Neural progenitor cell (in vitro differentiated cells): Measurements from ENCODE around the gene ADGRV1. TPM values are rescaled to one million over a fixed set of nuclear protein-coding genes. Genes with fewer than 3 reads are reported as not detected.

Experiments used
- DNase-seq: peaks from one replicate; pipeline ENCODE4 v3.0.0-alpha.2; 2016; ENCODE audit warnings: low spot score
- H2AFZ ChIP-seq: fragments of 200-600 bp; sonication (generic); replicated peaks from 2 replicates; pipeline ENCODE4 v1.6.1; 2016; ENCODE audit warnings: antibody characterized with exemption
- H3F3A ChIP-seq: fragments of 200-600 bp; sonication (generic); 2 replicates; pipeline ENCODE4 v1.6.1; 2016; ENCODE audit warnings: antibody characterized with exemption, low read depth
- H3K27ac ChIP-seq: fragments of 200-600 bp; sonication (generic); 2 replicates; pipeline ENCODE4 v1.5.1; 2016; ENCODE audit warnings: mild to moderate bottlenecking
- H3K27me3 ChIP-seq: fragments of 200-600 bp; sonication (generic); 2 replicates; pipeline ENCODE4 v1.6.1; 2016; ENCODE audit warnings: mild to moderate bottlenecking, moderate library complexity
- H3K36me3 ChIP-seq: fragments of 200-600 bp; sonication (generic); 2 replicates; pipeline ENCODE4 v1.5.1; 2016
- H3K4me1 ChIP-seq: fragments of 200-600 bp; sonication (generic); 2 replicates; pipeline ENCODE4 v1.6.1; 2016; ENCODE audit warnings: mixed run types
- H3K4me2 ChIP-seq: fragments of 200-600 bp; sonication (generic); 2 replicates; pipeline ENCODE4 v1.6.1; 2016
- H3K4me3 ChIP-seq: fragments of 200-600 bp; sonication (generic); 2 replicates; pipeline ENCODE4 v1.5.1; 2016
- H3K79me2 ChIP-seq: fragments of 200-600 bp; sonication (generic); 2 replicates; pipeline ENCODE4 v1.6.1; 2016; ENCODE audit warnings: low read depth
- H3K9ac ChIP-seq: fragments of 200-600 bp; sonication (generic); 2 replicates; pipeline ENCODE4 v1.6.1; 2016
- H3K9me3 ChIP-seq: fragments of 200-600 bp; sonication (generic); 2 replicates; pipeline ENCODE4 v1.5.1; 2016; ENCODE audit warnings: low read depth
- H4K20me1 ChIP-seq: fragments of 200-600 bp; sonication (generic); 2 replicates; pipeline ENCODE4 v1.6.1; 2016; ENCODE audit warnings: low read depth
- H3K27ac Mint-ChIP-seq: 3 replicates; pipeline ENCODE4 v1.8.0; 2021; ENCODE audit warnings: mixed read lengths
- H3K27me3 Mint-ChIP-seq: 2 replicates; pipeline ENCODE4 v1.8.0; 2022; ENCODE audit warnings: low read depth, mild to moderate bottlenecking, inconsistent platforms, moderate library complexity, mixed read lengths; ENCODE audit not compliant: insufficient read depth
- H3K36me3 Mint-ChIP-seq: 3 replicates; pipeline ENCODE4 v1.8.0; 2021; ENCODE audit warnings: mixed read lengths
- H3K4me1 Mint-ChIP-seq: 3 replicates; pipeline ENCODE4 v1.8.0; 2021; ENCODE audit warnings: mixed read lengths
- H3K4me3 Mint-ChIP-seq: 3 replicates; pipeline ENCODE4 v1.8.0; 2021; ENCODE audit warnings: mild to moderate bottlenecking, moderate library complexity, mixed read lengths
- H3K9me3 Mint-ChIP-seq: 3 replicates; pipeline ENCODE4 v1.8.0; 2020; ENCODE audit warnings: mixed read lengths
- CTCF ChIP-seq: fragments of 200-600 bp; sonication (generic); IDR thresholded peaks from 2 replicates; pipeline ENCODE4 v1.5.1; 2017; ENCODE audit warnings: antibody characterized with exemption, mild to moderate bottlenecking
- EZH2 ChIP-seq: fragments of 200-600 bp; sonication (generic); IDR thresholded peaks from 2 replicates; pipeline ENCODE4 v1.6.1; 2017; ENCODE audit warnings: antibody characterized with exemption, mild to moderate bottlenecking, moderate library complexity
- EZH2phosphoT487 ChIP-seq: fragments of 200-600 bp; sonication (generic); IDR thresholded peaks from 2 replicates; pipeline ENCODE4 v1.6.1; 2017; ENCODE audit warnings: antibody characterized with exemption
- total RNA-seq: library from RNA; depleted of rRNA; stranded (reverse); fragments of >200 nt; gene quantifications from 2 replicates; pipeline ENCODE4 v1.2.3, GENCODE V29; 2015; ENCODE audit warnings: low replicate concordance

ADGRV1 gene
- total RNA-seq, 1 donor from 2014 or later = 151 TPM

GRCh38 chr5:90550963-90551362, 7.6 kb upstream of the ADGRV1 start:
- H3K4me3 ChIP-seq = no peak overlapping the region
- H3K4me1 ChIP-seq = peaks cover 20% of the 10 kb centered on the region
- peaks cover 56% of the 10 kb centered on the region for H3K4me1 Mint-ChIP-seq
- DNase-seq = no peak
- no peaks in the 10 kb centered on the region for H3K79me2 ChIP-seq
- no peak overlapping the region for H3K4me3 Mint-ChIP-seq
- no peak overlapping the region for H3K9ac ChIP-seq
- peak overlapping the region; percentile 88 for H3K27ac Mint-ChIP-seq
- H2AFZ ChIP-seq = no peak overlapping the region
- H3K9me3 Mint-ChIP-seq = no peaks in the 10 kb centered on the region
- no peaks in the 10 kb centered on the region for H4K20me1 ChIP-seq
- peaks cover 6% of the 10 kb centered on the region for H3K27me3 Mint-ChIP-seq
- H3K27ac ChIP-seq = no peak overlapping the region
- no peaks in the 10 kb centered on the region for H3K9me3 ChIP-seq
- TF ChIP-seq EZH2 = no peak
- TF ChIP-seq EZH2phosphoT487 = no peak
- TF ChIP-seq CTCF = no peak
- H3K4me2 ChIP-seq = no peak overlapping the region
- H3K27me3 ChIP-seq = no peaks in the 10 kb centered on the region
- H3F3A ChIP-seq = no peaks in the 10 kb centered on the region
- no peaks in the 10 kb centered on the region for H3K36me3 ChIP-seq
- peaks cover 2% of the 10 kb centered on the region for H3K36me3 Mint-ChIP-seq

GRCh38 chr5:90551376-90551775, 7.2 kb upstream of the ADGRV1 start:
- Histone ChIP-seq H3K4me1 (peaks cover 22% of the 10 kb centered on the region), H3K27ac (no peak overlapping the region), H3K79me2 (no peaks in the 10 kb centered on the region), H2AFZ (no peak overlapping the region), H3K9me3 (no peaks in the 10 kb centered on the region), H3K27me3 (peaks cover under 1% of the 10 kb centered on the region), H3K4me3 (no peak overlapping the region), H3F3A (no peaks in the 10 kb centered on the region), H3K36me3 (no peaks in the 10 kb centered on the region), H4K20me1 (no peaks in the 10 kb centered on the region), H3K9ac (no peak overlapping the region), H3K4me2 (no peak overlapping the region)
- H3K36me3 Mint-ChIP-seq = peaks cover 2% of the 10 kb centered on the region
- DNase-seq = no peak
- peaks cover 58% of the 10 kb centered on the region for H3K4me1 Mint-ChIP-seq
- H3K27ac Mint-ChIP-seq = peak overlapping the region; percentile 39
- no peak for TF ChIP-seq CTCF
- no peak for TF ChIP-seq EZH2phosphoT487
- no peaks in the 10 kb centered on the region for H3K9me3 Mint-ChIP-seq
- H3K27me3 Mint-ChIP-seq = peaks cover 6% of the 10 kb centered on the region
- no peak overlapping the region for H3K4me3 Mint-ChIP-seq

DNA sequence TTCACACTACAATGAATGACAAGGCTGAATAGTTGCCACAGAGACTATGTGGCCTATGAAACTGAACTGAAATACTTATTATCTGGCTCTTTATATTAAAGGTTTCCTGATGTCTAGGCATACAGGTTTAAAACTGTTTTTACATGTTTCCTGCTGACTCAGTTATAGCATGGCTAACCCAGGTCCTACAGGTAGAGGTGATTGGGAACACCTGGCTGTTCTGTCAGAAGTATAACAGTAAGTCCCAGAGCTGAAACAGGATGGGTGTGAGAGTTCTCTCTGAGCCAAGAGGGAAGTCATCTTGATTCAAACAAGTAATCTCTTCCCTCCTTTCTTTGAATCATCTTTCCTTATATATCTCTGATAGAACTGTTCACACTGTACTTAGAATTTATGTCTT, 4.9 kb upstream of the ADGRV1 start:
- Mint-ChIP-seq H3K36me3 (peaks cover 2% of the 10 kb centered on the region), H3K27me3 (peaks cover 6% of the 10 kb centered on the region), H3K4me1 (peaks cover 52% of the 10 kb centered on the region), H3K9me3 (no peaks in the 10 kb centered on the region), H3K27ac (peak overlapping the region; percentile 54), H3K4me3 (no peak overlapping the region)
- H3K27ac ChIP-seq = no peak overlapping the region
- peaks cover 4% of the 10 kb centered on the region for H3F3A ChIP-seq
- H4K20me1 ChIP-seq = no peaks in the 10 kb centered on the region
- H3K36me3 ChIP-seq = no peaks in the 10 kb centered on the region
- H3K4me3 ChIP-seq = no peak overlapping the region
- no peaks in the 10 kb centered on the region for H3K9me3 ChIP-seq
- no peak for DNase-seq
- no peak overlapping the region for H3K9ac ChIP-seq
- no peak overlapping the region for H3K4me2 ChIP-seq
- peaks cover 17% of the 10 kb centered on the region for H3K27me3 ChIP-seq
- TF ChIP-seq CTCF = no peak
- H3K79me2 ChIP-seq = no peaks in the 10 kb centered on the region
- peaks cover 31% of the 10 kb centered on the region for H3K4me1 ChIP-seq
- H2AFZ ChIP-seq = no peak overlapping the region
